GM19238 (cell line): Measurements from ENCODE around the gene XKR7.
"Not testable (repeated sequence)": the region's sequence is repeated elsewhere in the genome, so short reads cannot be mapped to it uniquely, and the experiment has no call there.

ENCODE experiments used
- DNase-seq: peaks from one replicate; pipeline ENCODE4 v3.0.0; 2011; ENCODE audit warnings: low spot score; ENCODE audit not compliant: insufficient read length

The XKR7 gene

GRCh38 chr20:32010666-32011065 lies 42.7 kb downstream of the XKR7 start:
- DNase-seq: no peak

- DNase-seq: no peak
These were observed 44.3 kb downstream of the XKR7 start for GRCh38 chr20:32012159-32012688.

GRCh38 chr20:32013326-32013725 lies 45.4 kb downstream of the XKR7 start:
- DNase-seq: no peak

- no peak for DNase-seq
These were observed 49.8 kb downstream of the XKR7 start for GRCh38 chr20:32017711-32018251.

GRCh38 chr20:32018269-32019155 lies 50.6 kb downstream of the XKR7 start:
- DNase-seq: no peak

- DNase-seq: no peak
These were observed 51.2 kb downstream of the XKR7 start for GRCh38 chr20:32019156-32019510.

DNA sequence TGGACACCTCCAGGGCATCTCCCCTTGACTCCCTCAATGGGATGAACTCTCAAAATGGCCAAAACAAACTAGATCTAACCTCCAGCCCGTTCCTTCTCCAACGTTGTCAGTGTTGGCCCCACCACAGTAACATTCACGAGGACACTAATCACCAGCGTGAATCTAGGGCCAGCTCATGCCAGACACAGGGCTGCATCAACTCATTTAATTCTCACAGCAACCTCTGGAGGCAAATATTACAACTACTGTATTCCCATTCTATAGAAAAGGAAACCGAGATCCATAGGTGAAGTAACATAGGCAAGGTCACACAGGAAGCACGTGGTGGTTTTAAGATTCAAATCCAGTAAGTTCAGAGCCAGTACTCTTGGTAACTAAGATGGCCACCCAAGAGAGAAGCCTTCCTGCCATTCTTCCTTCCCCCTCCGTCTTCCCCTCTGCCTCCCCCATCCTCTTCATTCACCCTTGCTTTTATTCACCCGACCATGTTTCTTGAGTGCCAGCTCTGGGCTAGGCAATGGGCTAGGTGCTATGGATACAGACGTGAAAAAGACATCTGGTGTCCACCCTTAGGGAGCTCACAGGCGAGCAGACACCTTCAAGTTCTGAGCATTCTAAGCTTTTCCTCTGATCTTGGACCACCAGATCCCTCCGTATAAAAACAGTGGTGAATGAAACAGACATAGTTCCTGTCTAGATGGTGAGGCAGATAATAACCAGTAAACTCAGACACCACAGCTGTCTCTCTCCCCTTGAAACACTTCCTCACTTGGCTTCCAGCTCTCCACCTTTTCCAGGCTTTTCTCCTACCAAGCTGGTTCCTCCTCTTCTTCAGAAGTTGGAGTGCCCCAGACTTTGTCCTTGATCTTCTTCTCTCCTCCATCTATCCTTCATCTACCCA lies 51.9 kb downstream of the XKR7 start:
- no peak for DNase-seq

DNA sequence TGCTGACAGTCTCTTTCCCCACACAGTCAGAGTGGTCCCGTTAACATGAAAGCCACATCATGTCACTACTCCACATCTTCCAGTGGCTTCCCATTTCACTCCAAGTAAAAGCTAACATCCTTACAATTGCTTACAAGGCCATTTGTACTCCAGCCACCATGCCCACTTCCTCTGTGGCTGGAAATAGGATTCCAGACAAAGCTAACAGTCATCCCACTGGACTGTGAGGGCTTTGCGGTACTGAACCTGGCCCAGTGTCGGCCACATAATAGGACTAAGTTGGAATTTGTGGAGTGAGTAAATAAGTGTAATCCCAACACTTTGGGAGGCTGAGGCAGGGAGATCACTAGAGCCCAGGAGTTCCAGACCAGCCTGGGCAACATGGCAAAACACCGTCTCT lies 53.1 kb downstream of the XKR7 start:
- DNase-seq: no peak

GRCh38 chr20:32024683-32025295 lies 56.8 kb downstream of the XKR7 start:
- DNase-seq: no peak

DNA sequence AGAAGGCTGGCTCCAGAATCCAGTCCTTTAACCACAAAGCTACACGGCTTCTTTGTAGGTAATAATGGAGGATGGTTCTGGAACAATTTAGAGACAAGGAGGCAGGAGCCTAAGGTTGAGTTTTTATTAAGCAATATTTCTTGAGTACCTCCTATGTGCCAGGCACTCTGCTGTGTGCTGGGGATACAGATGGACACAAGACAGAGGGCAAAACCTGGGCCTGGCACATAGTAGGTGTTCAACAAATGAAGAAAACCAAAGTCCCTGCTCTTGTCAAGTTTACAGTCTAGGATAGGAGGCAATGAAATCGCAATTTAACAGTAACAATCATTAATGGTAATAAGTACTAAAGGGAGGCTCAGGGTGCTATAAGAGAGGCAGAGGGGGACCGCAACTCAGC lies 59.7 kb downstream of the XKR7 start:
- DNase-seq: no peak

GRCh38 chr20:32028647-32029372 lies 60.9 kb downstream of the XKR7 start:
- DNase-seq: no peak

- no peak for DNase-seq
These were observed 61.6 kb downstream of the XKR7 start for GRCh38 chr20:32029561-32029960.

- DNase-seq: no peak
These were observed 63.3 kb downstream of the XKR7 start for GRCh38 chr20:32031007-32031958.

DNA sequence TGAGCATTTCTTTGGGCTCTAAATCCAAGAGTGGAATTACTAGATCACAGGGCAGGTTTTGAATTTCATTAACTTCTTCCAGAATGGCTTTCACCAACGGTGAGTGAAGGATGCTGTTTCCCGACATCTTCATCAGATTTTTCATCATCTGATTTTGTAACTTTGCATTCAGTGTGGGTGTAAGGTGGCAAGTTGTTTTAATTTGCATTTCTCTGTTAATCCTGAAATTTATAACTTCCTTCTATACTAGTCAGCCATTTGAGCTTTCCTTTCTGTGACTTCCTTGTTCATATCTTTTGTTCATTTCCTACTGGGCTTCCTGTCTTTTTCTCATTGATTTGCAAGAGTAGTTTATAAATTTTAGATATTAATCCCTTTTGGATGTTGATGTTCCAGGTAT lies 65.4 kb downstream of the XKR7 start:
- no peak for DNase-seq

- not testable (repeated sequence) for DNase-seq
These were observed 65.8 kb downstream of the XKR7 start for GRCh38 chr20:32033721-32034120.

GRCh38 chr20:32034581-32035425 lies 66.9 kb downstream of the XKR7 start:
- no peak for DNase-seq

GRCh38 chr20:32035426-32035779 lies 67.5 kb downstream of the XKR7 start:
- DNase-seq: no peak

DNA sequence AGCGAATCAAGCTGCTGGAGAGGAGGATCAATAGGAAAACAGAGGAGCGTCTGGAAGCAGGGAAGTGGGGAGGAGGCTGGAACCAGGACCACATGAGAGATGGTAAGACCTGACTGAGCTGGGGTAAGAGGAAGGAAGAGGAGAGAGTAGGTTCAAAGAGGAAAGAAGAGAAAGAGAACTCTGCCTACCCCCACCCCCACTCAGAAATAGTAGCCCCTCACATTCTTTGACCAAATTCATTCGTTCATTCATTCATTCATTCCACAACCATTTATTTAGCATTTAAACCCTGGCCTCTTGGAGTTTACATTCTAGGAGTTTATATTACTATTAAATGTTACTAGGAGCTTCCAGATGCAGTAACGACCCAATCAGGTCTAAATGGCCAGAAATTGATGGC lies 68.3 kb downstream of the XKR7 start:
- no peak for DNase-seq
